Measurements from ENCODE around the gene LBX1. TPM values are rescaled to one million over a fixed set of nuclear protein-coding genes. Genes with fewer than 3 reads are reported as not detected.
A peak's percentile ranks its signal among the peaks of the same experiment; 100 is the strongest.

Gene LBX1, protein sequence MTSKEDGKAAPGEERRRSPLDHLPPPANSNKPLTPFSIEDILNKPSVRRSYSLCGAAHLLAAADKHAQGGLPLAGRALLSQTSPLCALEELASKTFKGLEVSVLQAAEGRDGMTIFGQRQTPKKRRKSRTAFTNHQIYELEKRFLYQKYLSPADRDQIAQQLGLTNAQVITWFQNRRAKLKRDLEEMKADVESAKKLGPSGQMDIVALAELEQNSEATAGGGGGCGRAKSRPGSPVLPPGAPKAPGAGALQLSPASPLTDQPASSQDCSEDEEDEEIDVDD
- 4.7 TPM in 1 of 2 replicates, not detected in the other for total RNA-seq (ENCODE audit: low replicate concordance)
- long read RNA-seq = 0 reads

- no peaks in the 10 kb centered on the region for H3K36me3 Mint-ChIP-seq
- H3K27ac Mint-ChIP-seq = no peak within 1 kb of the TSS
- TF ChIP-seq, protein P1, sequence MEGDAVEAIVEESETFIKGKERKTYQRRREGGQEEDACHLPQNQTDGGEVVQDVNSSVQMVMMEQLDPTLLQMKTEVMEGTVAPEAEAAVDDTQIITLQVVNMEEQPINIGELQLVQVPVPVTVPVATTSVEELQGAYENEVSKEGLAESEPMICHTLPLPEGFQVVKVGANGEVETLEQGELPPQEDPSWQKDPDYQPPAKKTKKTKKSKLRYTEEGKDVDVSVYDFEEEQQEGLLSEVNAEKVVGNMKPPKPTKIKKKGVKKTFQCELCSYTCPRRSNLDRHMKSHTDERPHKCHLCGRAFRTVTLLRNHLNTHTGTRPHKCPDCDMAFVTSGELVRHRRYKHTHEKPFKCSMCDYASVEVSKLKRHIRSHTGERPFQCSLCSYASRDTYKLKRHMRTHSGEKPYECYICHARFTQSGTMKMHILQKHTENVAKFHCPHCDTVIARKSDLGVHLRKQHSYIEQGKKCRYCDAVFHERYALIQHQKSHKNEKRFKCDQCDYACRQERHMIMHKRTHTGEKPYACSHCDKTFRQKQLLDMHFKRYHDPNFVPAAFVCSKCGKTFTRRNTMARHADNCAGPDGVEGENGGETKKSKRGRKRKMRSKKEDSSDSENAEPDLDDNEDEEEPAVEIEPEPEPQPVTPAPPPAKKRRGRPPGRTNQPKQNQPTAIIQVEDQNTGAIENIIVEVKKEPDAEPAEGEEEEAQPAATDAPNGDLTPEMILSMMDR (conservative IDR thresholded peaks at IDR 0.05) = no peak
- H3K27me3 Mint-ChIP-seq = peaks cover 88% of the 10 kb centered on the region
- DNase-seq (ENCODE audit: extremely low spot score, unreplicated experiment) = no peak
- peak within 1 kb of the TSS; percentile 80 for H3K4me3 Mint-ChIP-seq
- no peaks in the 10 kb centered on the region for H3K9me3 Mint-ChIP-seq
- peaks cover 29% of the 10 kb centered on the region for H3K4me1 Mint-ChIP-seq (ENCODE audit: unreplicated experiment)
These were observed at the start of gene LBX1 for GRCh38 chr10:101229266-101230182. Gene LBX1, minus strand, starts transcription at chr10:101229463. Its CDS starts 648 bp downstream, at chr10:101228815.

GRCh38 chr10:101273741-101274140 lies 44.5 kb upstream of the LBX1 start:
- no peak for DNase-seq (ENCODE audit: extremely low spot score, unreplicated experiment)
- H3K9me3 Mint-ChIP-seq = no peaks in the 10 kb centered on the region
- H3K27ac Mint-ChIP-seq = no peak overlapping the region
- no peak overlapping the region for H3K4me3 Mint-ChIP-seq
- H3K4me1 Mint-ChIP-seq (ENCODE audit: unreplicated experiment) = peaks cover 7% of the 10 kb centered on the region
- no peaks in the 10 kb centered on the region for H3K36me3 Mint-ChIP-seq
- peaks cover 47% of the 10 kb centered on the region for H3K27me3 Mint-ChIP-seq
- TF ChIP-seq, protein P1 (conservative IDR thresholded peaks at IDR 0.05) = no peak

- peaks cover 47% of the 10 kb centered on the region for H3K27me3 Mint-ChIP-seq
- H3K4me3 Mint-ChIP-seq = no peak overlapping the region
- no peaks in the 10 kb centered on the region for H3K9me3 Mint-ChIP-seq
- H3K4me1 Mint-ChIP-seq (ENCODE audit: unreplicated experiment) = peaks cover 7% of the 10 kb centered on the region
- H3K27ac Mint-ChIP-seq = no peak overlapping the region
- TF ChIP-seq, protein P1 (conservative IDR thresholded peaks at IDR 0.05) = no peak
- no peak for DNase-seq (ENCODE audit: extremely low spot score, unreplicated experiment)
- no peaks in the 10 kb centered on the region for H3K36me3 Mint-ChIP-seq
These were observed 44.1 kb upstream of the LBX1 start for GRCh38 chr10:101273330-101273729.

GRCh38 chr10:101272229-101272868 lies 43.1 kb upstream of the LBX1 start:
- H3K36me3 Mint-ChIP-seq = no peaks in the 10 kb centered on the region
- no peak for DNase-seq (ENCODE audit: extremely low spot score, unreplicated experiment)
- peak overlapping the region; percentile 11 for H3K4me3 Mint-ChIP-seq
- no peaks in the 10 kb centered on the region for H3K9me3 Mint-ChIP-seq
- TF ChIP-seq, protein P1 (conservative IDR thresholded peaks at IDR 0.05) = peak; percentile 85
- H3K4me1 Mint-ChIP-seq (ENCODE audit: unreplicated experiment) = peaks cover 10% of the 10 kb centered on the region
- peak overlapping the region; percentile 66 for H3K27ac Mint-ChIP-seq
- peaks cover 47% of the 10 kb centered on the region for H3K27me3 Mint-ChIP-seq

GRCh38 chr10:101270763-101271162 lies 41.5 kb upstream of the LBX1 start:
- peaks cover 16% of the 10 kb centered on the region for H3K4me1 Mint-ChIP-seq (ENCODE audit: unreplicated experiment)
- H3K27ac Mint-ChIP-seq = no peak overlapping the region
- H3K9me3 Mint-ChIP-seq = no peaks in the 10 kb centered on the region
- no peak for DNase-seq (ENCODE audit: extremely low spot score, unreplicated experiment)
- peaks cover 33% of the 10 kb centered on the region for H3K27me3 Mint-ChIP-seq
- no peak overlapping the region for H3K4me3 Mint-ChIP-seq
- TF ChIP-seq, protein P1 (conservative IDR thresholded peaks at IDR 0.05) = no peak
- H3K36me3 Mint-ChIP-seq = no peaks in the 10 kb centered on the region
